Measurements from ENCODE around the gene FGD4.
A peak's percentile ranks its signal among the peaks of the same experiment; 100 is the strongest.
"Not testable (repeated sequence)": the region's sequence is repeated elsewhere in the genome, so short reads cannot be mapped to it uniquely, and the experiment has no call there.

FGD4 gene

GRCh38 chr12:32499048-32499447 is 99.7 kb downstream of the FGD4 start:
- DNase-seq, result no peak

GRCh38 chr12:32501835-32502333 is 102.5 kb downstream of the FGD4 start:
- DNase-seq, result no peak

- DNase-seq, result no peak
These were observed 103.5 kb downstream of the FGD4 start for GRCh38 chr12:32502693-32503502.

- DNase-seq, result no peak
These were observed 104.4 kb downstream of the FGD4 start for GRCh38 chr12:32503730-32504129.

GRCh38 chr12:32504591-32504990 is 105.2 kb downstream of the FGD4 start:
- no peak for DNase-seq

- DNase-seq, result no peak
These were observed 105.9 kb downstream of the FGD4 start for GRCh38 chr12:32505067-32505945.

- not testable (repeated sequence) for DNase-seq
These were observed 108.0 kb downstream of the FGD4 start for GRCh38 chr12:32507096-32507941.

GRCh38 chr12:32507942-32508320 is 108.6 kb downstream of the FGD4 start:
- no peak for DNase-seq

- DNase-seq, result no peak
These were observed 109.3 kb downstream of the FGD4 start for GRCh38 chr12:32508626-32509025.

GRCh38 chr12:32509328-32510091 is 110.2 kb downstream of the FGD4 start:
- DNase-seq, result no peak

- DNase-seq, result not testable (repeated sequence)
These were observed 112.6 kb downstream of the FGD4 start for GRCh38 chr12:32511976-32512375.

GRCh38 chr12:32512379-32512778 is 113.0 kb downstream of the FGD4 start:
- no peak for DNase-seq

- no peak for DNase-seq
These were observed 113.6 kb downstream of the FGD4 start for GRCh38 chr12:32512910-32513309.

GRCh38 chr12:32515137-32515873 is 115.9 kb downstream of the FGD4 start:
- no peak for DNase-seq

- DNase-seq, result peak in 1 of 2 donors; percentile 62
These were observed 116.9 kb downstream of the FGD4 start for GRCh38 chr12:32516230-32516629.

GRCh38 chr12:32517966-32518365 is 118.6 kb downstream of the FGD4 start:
- no peak for DNase-seq

- no peak for DNase-seq
These were observed 119.7 kb downstream of the FGD4 start for GRCh38 chr12:32519047-32519446.

- peak in 1 of 2 donors; percentile 29 for DNase-seq
These were observed 123.2 kb downstream of the FGD4 start for GRCh38 chr12:32522331-32523221.

GRCh38 chr12:32525802-32526201 is 126.4 kb downstream of the FGD4 start:
- DNase-seq, result not testable (repeated sequence)

- not testable (repeated sequence) for DNase-seq
These were observed 127.0 kb downstream of the FGD4 start for GRCh38 chr12:32526343-32526742.
